GM18517 (cell line): ENCODE results near the gene LIPA.
"Not testable (repeated sequence)": the region's sequence is repeated elsewhere in the genome, so short reads cannot be mapped to it uniquely, and the experiment has no call there.

Experiments
- ATAC-seq: cut with Tn5 transposase; IDR thresholded peaks from one replicate; pipeline ENCODE4 v1.9.1; 2021; ENCODE audit warnings: mild to moderate bottlenecking, moderate library complexity; ENCODE audit not compliant: unreplicated experiment

Gene LIPA

DNA sequence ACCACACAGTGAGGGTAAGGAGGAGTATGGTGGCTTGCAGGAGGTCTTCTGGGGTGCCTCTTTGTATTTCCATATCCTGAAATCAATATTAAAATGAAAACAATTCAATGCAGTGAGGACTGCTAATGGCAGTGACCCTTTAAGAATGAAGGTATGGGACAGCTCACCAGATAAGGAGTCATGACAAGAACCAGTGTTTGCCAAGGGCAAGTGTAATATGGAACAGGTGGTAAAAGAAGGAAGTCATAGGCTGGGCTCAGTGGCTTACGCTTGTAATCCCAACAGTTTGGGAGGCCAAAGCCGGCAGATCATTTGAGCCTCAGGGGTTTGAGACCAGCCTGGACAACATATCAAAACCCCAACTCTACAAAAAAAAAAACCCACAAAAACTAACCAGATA is 20.0 kb upstream of the LIPA start:
- ATAC-seq, result no peak

DNA sequence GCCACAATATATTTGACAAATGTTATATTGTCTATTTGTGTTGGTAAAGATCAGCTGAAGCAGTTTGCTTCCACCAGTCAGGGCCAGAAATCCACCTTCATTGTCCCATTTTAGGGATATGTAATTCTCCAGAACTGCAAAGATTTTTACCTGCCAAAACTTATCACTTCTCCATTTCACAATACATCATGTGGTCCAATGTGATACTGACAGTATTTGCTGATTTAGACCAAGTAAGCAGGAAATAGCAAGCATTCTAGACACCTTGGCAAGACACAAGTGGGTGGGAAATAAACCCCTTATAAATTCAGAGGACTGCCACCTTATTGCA is 18.5 kb upstream of the LIPA start:
- no peak for ATAC-seq

DNA sequence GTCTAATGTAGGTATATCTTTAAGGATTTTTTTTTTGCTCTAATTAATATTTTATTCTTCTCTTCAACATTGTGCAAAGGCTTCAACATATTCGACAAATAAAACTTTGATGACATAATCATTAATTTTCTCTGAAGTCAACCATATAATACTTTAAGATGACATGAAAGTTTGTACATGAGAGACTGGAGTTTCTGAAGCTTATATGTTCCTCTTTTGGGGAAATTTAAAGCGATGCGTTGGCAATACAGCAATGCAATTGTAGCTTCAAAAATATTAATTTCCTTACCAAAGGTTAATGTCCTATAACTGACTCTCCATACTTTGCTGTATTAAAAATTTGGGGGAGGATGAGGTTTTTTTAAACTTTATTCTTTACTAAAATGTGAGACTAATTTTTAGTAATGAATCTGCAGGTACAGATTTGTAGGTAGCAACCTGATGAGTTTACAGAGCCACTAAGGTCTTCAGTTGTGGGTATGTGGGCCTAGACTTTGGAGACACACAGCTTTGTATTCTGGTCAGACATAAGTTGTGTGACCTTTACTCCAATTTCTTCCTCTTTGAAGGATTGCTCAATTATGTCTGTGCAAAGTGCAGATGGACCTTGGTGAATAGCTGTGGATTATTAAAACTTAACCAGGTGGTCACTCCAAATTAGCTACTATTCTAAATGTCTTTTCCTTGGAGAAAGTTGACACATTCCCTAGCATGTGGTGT is 18.0 kb upstream of the LIPA start:
- ATAC-seq, result no peak

DNA sequence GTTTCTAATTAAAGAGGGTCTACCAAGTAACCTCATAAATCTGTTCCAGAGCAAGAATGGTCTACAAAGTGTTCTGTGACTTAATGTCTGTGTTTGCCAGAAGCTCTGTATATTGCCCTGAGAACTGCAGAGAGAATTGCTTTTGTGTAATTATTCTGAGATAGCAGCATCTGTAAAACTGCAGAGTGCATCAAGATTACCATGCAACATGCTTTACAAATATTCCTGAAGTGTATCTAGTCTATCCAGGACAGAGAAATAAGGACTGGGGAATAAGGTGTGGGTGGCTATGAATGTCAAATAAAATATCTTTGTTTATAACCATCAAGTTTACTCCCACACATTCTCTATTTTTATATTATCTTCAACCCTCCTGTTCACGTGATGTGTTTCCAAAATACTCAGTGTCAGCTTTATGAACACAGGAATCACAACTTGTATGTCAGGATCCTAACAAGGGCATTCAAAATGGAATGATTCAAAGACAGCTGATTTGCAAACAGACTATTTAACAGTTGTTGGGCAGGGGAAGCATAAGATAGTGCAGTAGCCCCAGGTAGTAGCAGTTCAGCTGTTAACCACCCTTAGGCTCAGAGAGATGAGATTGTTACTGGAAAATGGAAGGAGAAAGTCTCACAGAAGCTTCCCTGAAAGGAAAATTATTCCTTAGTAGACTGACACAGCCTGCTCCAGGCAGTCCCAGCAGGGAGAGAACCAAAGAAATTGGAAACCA is 15.3 kb upstream of the LIPA start:
- ATAC-seq, result no peak

DNA sequence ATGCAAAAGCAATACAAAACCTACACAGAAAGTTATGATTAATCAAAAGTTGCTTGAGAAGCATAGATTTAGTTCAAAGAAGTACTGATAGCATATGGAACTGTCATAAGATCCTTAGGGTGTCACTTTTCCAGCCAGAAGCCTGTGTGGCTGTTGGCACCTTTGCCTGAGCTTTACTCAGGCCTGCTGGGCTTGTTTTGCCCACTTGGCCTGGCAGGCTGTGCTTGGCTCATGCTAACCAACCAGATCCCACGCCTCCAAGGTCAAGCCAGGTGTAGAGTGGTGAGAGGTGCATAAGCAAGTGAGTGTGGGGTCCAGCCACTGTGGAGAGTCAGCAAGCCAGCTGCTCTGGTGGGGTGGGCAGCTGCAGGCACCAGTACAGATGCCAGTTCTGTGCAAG is 12.0 kb upstream of the LIPA start:
- ATAC-seq, result no peak

DNA sequence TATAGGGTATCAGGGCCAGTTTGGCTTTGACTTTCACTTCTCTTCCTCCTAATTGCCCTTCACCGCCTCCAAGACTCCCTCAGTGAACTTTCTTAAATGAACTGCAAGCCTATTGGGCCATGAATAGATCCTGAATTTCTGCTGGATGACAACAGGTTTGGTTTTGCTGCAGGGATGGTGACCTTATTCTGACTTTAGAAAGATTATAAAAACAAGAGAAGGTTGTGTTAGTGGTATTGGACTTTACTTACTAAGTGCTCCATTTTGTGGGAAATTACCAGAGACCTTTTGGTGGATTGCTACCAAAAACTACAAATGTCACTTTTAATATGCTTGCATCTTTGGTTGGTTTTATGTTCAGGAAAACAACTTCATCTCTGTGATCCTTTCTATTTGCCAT is 11.5 kb upstream of the LIPA start:
- ATAC-seq, result no peak

DNA sequence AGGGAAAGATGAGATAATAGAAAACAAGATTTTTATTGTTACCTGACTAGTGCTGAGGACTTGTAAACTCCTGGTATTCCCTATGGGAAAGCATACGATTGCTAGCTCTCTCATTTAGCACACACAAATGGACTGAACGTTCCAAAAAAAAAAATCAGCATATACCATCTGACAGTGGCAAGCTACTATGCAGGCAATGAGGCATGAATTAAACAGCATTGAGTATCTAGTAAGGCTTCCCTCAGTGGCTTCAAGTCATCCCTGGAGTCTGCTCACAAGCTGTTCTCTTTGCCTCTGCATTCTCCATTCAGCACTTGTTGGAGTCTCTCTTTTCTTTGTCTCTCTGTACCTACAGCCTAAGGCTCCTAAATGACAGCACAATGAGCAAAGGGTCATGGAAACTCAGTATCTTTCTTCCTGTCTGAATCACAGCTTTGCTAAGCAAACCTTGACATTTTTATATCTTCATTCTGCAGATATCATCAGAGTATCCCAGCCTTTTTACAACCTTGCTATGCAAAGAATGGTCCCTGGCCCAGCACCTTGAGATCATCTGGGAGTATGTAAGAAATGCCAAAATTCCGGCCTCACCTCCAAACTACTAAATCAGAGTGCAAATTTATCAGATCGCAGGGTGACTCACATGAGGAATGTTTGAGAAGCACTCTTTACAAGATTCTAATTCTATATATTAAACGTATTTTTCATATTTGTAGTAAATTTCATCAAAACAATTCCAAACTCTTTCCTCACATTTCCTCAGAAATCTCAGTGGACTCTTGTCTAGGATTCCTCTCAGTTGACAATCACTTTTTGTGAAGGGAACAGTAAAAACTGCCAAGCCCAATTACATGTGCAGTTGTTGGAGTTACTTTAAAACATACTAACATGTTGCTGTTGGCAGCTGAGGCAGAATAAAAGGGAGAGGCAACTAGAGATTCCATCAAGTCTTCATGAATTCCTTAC is 10.8 kb upstream of the LIPA start:
- no peak for ATAC-seq

DNA sequence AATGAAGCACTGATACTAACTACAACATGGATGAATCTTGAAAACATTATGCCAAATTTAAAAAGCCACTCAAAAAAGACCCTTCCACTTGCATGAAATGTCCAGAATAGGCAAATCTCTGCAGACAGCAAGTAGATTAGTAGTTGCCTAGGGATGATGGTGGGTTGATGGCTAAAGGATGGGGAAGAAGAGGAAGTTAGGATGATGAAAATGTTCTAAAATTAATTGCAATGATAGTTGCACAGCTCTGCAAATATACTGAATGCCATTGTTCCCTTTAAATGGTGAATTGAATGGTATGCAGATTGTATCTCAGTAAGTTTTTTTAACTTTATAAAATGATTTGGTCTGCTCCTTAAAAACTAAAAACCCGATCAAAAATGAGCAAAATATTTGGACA is 7.3 kb upstream of the LIPA start:
- no peak for ATAC-seq

DNA sequence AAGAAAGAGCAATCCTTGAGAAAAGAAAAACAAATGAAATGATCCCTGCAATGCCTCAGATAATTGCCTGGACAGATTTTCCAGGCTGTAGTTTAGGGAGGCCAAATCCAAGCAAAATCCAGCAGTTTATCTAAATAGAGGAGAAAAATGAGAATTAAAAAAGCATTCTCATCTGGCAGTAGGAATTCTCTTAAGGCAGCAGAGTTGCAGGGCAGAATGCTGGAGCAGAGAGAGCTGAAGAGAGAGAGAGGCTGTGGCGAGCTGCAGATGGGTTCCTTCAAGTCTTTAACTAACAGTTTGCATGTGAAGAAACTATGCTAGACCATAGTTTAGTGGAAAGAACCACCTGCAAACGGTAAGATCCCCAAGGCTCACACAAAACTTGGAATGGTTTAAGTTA is 6.0 kb upstream of the LIPA start:
- ATAC-seq, result no peak

DNA sequence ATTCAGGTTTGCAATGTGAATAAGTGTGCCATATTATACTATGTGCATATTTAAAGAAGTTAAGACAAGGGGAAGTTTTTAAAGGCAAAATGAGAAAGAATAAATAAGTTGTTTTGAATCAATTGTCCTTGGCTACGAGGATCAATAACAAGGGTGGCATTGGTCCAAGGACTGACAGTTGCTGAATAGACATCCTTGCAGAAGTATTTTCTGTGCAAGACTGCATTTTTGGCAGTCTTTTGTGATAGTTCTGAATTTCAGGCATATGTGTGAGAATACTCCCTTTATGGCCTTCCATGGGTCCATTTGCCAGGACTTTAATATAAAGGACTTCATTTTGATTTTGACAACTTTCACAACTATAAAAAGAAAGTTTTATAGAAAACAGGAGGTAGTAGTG is 5.4 kb upstream of the LIPA start:
- ATAC-seq, result no peak

DNA sequence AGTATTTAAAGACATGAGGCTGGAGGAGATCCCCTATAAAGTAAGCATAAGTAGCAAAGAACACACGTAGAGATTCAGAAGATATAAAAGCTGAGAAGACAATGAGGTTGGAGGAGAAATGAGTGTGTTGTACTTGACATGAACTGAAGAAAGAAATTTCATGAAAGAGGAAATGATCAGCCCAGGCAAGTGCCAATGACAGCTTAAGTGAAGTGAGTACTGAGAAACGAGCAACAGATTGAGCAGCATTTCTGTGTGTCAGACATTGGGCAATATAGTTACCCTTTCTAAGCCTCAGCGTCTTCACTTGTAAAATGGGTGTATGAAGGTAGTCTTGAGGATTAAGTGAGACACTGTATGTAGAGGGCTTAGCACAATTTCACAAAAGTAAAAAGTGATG is 4.8 kb upstream of the LIPA start:
- ATAC-seq, result no peak

DNA sequence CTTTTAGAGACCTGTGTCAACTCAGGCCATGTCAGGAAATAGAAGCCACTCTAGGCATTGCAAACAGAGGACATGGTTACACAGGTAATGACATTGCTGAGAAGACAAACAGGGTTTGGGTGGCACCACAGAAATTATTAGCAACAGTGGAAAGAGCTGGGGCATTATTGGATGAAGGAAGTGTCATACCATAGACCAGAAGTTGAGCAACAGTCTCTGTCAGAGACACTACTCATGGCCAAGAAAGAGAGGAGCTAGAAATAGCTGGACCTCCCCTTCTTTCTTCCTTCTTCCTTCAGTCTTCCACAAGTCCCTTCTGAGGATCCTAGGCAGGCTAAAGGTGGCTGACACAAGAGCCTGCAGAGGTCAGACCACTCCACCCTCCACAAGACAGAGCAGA is 4.2 kb upstream of the LIPA start:
- no peak for ATAC-seq

DNA sequence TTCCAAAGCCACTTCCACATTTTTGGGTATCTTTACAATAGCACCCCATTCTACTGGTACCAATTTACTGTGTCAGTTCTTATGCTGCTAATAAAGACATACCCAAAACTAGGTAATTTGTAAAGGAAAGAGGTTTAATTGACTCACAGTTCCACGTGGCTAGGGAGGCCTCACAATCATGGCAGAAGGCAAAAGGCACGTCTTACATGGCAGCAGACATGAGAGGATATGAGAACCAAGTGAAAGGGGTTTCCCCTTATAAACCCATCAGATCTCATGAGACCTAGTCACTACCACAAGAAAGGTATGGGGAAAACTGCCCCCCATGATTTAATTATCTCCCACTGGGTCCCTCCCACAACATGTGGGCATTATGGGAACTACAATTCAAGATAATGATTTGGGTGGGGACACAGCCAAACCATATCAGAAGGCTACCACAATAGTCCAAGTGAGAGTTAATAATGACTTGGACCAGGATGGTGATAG is 3.6 kb upstream of the LIPA start:
- not testable (repeated sequence) for ATAC-seq

DNA sequence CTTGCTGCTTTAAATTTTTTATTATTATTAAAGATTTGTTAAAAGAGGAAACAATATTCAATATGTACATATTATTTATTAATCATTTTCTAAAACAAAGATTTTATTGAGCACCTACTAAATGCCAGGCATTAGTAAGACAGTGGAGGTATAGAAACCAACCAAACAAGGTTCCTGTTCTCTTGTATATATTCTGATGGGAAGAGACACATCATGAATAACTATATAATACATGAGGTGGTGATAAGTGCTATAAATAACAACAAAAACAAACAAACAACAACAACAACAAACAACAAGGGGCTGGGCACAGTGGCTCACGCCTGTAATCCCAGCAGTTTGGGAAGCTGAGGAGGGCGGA is 630 bp upstream of the LIPA start:
- no peak for ATAC-seq

DNA sequence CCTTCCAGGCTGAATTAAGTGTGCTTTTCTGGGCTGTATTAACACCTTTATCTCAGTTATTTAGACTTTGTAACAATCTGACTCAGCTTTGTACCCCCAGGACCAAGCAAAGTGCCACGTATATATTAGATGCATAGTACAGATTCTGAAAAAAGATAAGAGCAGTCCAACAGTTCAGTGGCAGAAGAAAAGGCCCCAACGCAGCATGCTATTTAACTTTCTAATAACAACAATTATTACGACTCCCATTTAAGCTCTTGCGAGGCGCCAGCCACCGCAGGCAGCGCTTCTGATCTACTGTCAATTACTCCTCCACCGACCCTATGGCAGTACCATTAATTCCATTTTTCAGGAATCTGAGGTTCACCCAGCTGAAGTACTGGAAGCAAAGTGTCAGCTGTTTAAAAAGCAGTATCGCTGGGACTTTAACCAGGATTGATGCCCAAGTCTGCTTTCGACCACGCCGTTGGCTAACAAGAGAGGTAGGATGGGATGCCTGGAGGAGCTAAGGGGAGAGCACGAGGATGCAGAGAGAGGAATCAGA is 638 bp downstream of the LIPA start:
- ATAC-seq, result no peak

DNA sequence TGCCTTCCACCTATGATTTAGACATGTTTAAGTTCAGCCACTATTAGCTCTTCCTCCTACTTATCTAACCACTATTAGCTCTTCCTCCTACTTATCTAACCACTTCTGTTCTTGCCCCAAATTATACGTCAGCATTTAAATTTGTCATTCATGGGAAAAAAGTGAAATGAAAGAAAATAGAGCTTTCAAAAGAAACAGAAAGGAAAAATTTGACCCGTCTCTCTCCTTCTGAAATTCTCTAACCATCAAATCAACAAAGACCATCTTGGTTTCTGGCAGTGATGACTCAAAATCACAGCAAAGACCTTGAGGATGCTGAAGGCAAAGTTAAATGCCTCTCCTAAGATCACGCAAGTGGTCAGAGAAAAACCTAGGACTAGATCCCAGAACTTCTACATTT is 2.6 kb downstream of the LIPA start:
- no peak for ATAC-seq

DNA sequence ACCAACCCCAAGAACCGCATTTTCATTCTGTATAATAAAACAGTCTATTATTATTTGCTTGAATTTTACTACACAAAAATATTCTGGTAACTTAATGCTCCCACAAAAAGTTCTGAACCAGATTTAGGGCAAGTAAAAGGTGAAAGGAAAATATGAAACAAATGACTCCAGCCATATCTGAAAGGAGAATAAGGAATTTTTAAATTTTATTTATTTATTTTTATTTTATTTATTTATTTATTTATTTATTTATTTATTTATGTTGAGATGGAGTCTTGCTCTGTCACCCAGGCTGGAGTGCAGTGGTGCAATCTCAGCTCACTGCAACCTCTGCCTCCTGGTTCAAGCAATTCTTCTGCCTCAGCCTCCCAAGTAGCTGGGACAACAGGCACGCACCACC is 4.0 kb downstream of the LIPA start:
- ATAC-seq, result not testable (repeated sequence)

DNA sequence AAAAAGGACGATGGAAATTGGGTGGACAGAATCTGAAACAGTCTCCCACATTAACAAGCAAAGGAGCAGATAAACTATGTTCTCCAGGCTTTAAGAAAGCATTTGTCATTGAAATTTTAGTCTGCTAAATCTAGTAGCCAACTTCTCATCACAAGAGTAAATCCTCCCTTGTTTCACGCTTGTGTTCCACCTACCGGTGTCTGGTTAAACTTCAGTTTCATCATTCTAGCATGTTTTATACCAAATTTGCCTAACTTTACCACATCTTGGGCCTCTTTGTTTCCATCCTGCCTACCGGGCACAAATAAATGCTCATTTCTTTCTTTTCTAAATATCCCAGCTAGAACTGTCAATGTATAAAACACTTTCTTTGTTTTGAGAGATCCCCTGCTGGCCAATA is 5.8 kb downstream of the LIPA start:
- peak; percentile 59 for ATAC-seq

DNA sequence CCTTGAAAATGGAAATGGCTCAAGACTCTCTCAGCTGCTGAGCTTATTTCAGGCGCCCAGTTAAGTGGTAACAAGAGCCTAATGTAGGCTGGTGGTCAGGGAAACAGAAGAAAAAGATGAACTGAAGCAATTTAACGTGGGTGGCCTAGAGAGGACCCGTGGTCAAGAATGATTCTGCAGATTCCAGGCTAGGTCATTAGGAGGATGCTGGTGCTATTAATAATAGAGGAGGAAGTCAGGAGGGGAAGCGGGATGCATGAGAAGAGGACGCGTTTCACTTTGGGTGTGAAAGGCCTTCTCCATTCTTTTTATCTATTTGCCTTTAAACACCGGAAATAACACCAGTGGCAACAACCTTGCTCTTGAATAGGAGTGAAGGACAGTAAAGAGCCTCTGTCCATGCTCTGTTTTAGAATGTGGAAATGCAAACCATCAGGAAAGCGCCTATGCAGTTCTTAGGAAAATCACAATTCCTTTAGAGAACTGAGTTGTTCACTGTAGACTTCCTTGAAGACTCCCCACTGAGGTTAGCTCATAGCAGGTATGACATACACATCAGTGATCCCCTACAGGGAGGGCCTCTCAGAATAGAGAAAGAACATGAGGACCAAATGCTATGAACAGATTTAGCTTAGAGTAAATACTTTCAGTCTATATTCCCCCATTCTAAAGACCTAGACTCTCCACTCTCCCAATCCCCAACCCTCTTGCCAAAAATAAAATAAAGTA is 8.6 kb downstream of the LIPA start:
- no peak for ATAC-seq

DNA sequence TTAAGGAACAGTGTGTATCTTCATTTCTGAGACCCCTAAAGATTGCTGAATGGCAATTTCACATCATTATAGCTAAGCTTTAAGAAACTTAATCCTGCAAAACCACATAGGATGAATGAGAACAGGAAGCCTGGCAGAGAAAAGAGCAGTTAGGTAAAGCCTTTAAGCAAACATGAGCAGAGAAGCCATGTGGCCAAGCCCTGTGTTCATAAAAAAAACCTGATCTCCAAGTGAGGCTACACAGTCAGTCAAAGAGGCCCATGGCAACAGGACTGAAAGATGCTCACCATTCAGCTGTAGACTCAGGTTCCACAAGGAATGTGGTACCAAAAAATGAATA is 9.3 kb downstream of the LIPA start:
- no peak for ATAC-seq
